HepG2 (cell line): ENCODE results near the gene BCAS4. TPM values are rescaled to one million over a fixed set of nuclear protein-coding genes. Genes with fewer than 3 reads are reported as not detected.
A peak's percentile ranks its signal among the peaks of the same experiment; 100 is the strongest.

ENCODE experiments used
- BCLAF1 ChIP-seq: fragments of 450-650 bp; IDR thresholded peaks from 2 replicates; pipeline ENCODE4 v1.6.1; 2017; ENCODE audit warnings: mild to moderate bottlenecking
- CENPBD1 ChIP-seq: sonication (generic); formaldehyde crosslinking; IDR thresholded peaks from 2 replicates; pipeline ENCODE4 v1.8.0; 2022; ENCODE audit warnings: missing genetic modification reagents, low read depth, mild to moderate bottlenecking, borderline replicate concordance
- CENPT ChIP-seq: sonication (generic); formaldehyde crosslinking; IDR thresholded peaks from 2 replicates; pipeline ENCODE4 v1.8.0; 2022; ENCODE audit warnings: low read depth, mild to moderate bottlenecking, moderate library complexity, missing genetic modification reagents
- CREM ChIP-seq, 2 experiments: sonication (generic) in 1 of 2; formaldehyde crosslinking in 1 of 2; IDR thresholded peaks; 2 replicates each; pipeline versions ENCODE4 v1.4.0 to v1.6.1; 2016 to 2020; ENCODE audit warnings: antibody characterized with exemption in 1 of 2, mild to moderate bottlenecking in 1 of 2, missing genetic modification reagents in 1 of 2
- DR1 ChIP-seq: sonication (generic); formaldehyde crosslinking; IDR thresholded peaks from 2 replicates; pipeline ENCODE4 v1.8.0; 2021; ENCODE audit warnings: mild to moderate bottlenecking, missing genetic modification reagents, inconsistent platforms
- FOXK1 ChIP-seq: sonication (generic); formaldehyde crosslinking; IDR thresholded peaks from 2 replicates; pipeline ENCODE4 v1.4.0; 2020; ENCODE audit warnings: low read depth, missing genetic modification reagents, borderline replicate concordance
- HMG20A ChIP-seq: IDR thresholded peaks from 2 replicates; pipeline ENCODE4 v1.6.1; 2016; ENCODE audit warnings: borderline replicate concordance
- KLF6 ChIP-seq: IDR thresholded peaks from 2 replicates; pipeline ENCODE4 v1.8.0; 2016; ENCODE audit warnings: missing biosample characterization, missing genetic modification reagents
- MAX ChIP-seq: IDR thresholded peaks from 2 replicates; pipeline ENCODE4 v1.6.1; 2012; ENCODE audit warnings: inconsistent platforms
- MXD4 ChIP-seq: IDR thresholded peaks from 2 replicates; pipeline ENCODE4 v1.6.1; 2016; ENCODE audit warnings: mild to moderate bottlenecking, missing biosample characterization, missing genetic modification reagents
- SMAD1 ChIP-seq: sonication (generic); formaldehyde crosslinking; IDR thresholded peaks from 2 replicates; pipeline ENCODE4 v1.4.0; 2020; ENCODE audit warnings: missing genetic modification reagents, low read depth, mild to moderate bottlenecking, borderline replicate concordance
- SRF ChIP-seq: IDR thresholded peaks from 2 replicates; pipeline ENCODE4 v1.6.1; 2011; ENCODE audit warnings: mild to moderate bottlenecking, low read depth, low read length, moderate library complexity
- SYNCRIP ChIP-seq: fragments of 200-400 bp; formaldehyde crosslinking; IDR thresholded peaks from 2 replicates; pipeline ENCODE4 v1.6.1; 2018; ENCODE audit warnings: mild to moderate bottlenecking, low read depth, low read length; ENCODE audit not compliant: insufficient read depth
- ZC3H4 ChIP-seq: sonication (generic); formaldehyde crosslinking; IDR thresholded peaks from 2 replicates; pipeline ENCODE4 v1.4.0; 2020; ENCODE audit warnings: missing genetic modification reagents, borderline replicate concordance
- ZFP1 ChIP-seq: IDR thresholded peaks from 2 replicates; pipeline ENCODE4 v1.6.1; 2016
- ZNF180 ChIP-seq: sonication (generic); formaldehyde crosslinking; IDR thresholded peaks from 2 replicates; pipeline ENCODE4 v1.4.0; 2020; ENCODE audit warnings: low read depth, missing genetic modification reagents, borderline replicate concordance
- ZNF20 ChIP-seq: sonication (generic); formaldehyde crosslinking; IDR thresholded peaks from 2 replicates; pipeline ENCODE4 v1.4.0; 2020; ENCODE audit warnings: mild to moderate bottlenecking, moderate library complexity, missing genetic modification reagents
- ZNF205 ChIP-seq: IDR thresholded peaks from 2 replicates; pipeline ENCODE4 v1.6.1; 2018; ENCODE audit warnings: missing biosample characterization, missing genetic modification reagents
- ZNF224 ChIP-seq: sonication (generic); formaldehyde crosslinking; IDR thresholded peaks from 2 replicates; pipeline ENCODE4 v1.5.0; 2020; ENCODE audit warnings: mild to moderate bottlenecking, missing genetic modification reagents
- ZNF232 ChIP-seq: sonication (generic); formaldehyde crosslinking; IDR thresholded peaks from 2 replicates; pipeline ENCODE4 v1.4.0; 2020; ENCODE audit warnings: missing genetic modification reagents, borderline replicate concordance
- ZNF503 ChIP-seq: sonication (generic); formaldehyde crosslinking; IDR thresholded peaks from 2 replicates; pipeline ENCODE4 v1.4.0; 2020; ENCODE audit warnings: missing genetic modification reagents
- ZNF549 ChIP-seq: sonication (generic); formaldehyde crosslinking; IDR thresholded peaks from 2 replicates; pipeline ENCODE4 v1.5.0; 2020; ENCODE audit warnings: missing genetic modification reagents
- ZNF775 ChIP-seq: sonication (generic); formaldehyde crosslinking; IDR thresholded peaks from 2 replicates; pipeline ENCODE4 v1.4.0; 2020; ENCODE audit warnings: missing genetic modification reagents, mild to moderate bottlenecking, moderate library complexity, borderline replicate concordance
- ZNF850 ChIP-seq: sonication (generic); formaldehyde crosslinking; conservative IDR thresholded peaks from 2 replicates; pipeline ENCODE4 v1.9.0; 2021; ENCODE audit warnings: mild to moderate bottlenecking, missing genetic modification reagents
- polyA plus RNA-seq, 8 experiments: library from polyadenylated mRNA; depleted of rRNA in 3 of 8; stranded (reverse) in 7 of 8; unstranded in 1 of 8; fragments of >200 nt; fragmentation: Illumina TruSeq in 4 of 8; extraction: Trizol in 4 of 8; gene quantifications; 2 replicates each; pipeline versions ENCODE4 v1.2.1 to v1.2.3, GENCODE V29; 2011 to 2016; ENCODE audit warnings: low read depth in 4 of 8, missing spikeins in 1 of 8, mixed read lengths in 1 of 8; ENCODE audit not compliant: insufficient read depth in 1 of 8
- total RNA-seq, 5 experiments: library from RNA; depleted of rRNA; stranded (reverse); fragments of >200 nt; fragmentation: Illumina TruSeq; extraction: Trizol; gene quantifications; 2 replicates each; pipeline ENCODE4 v1.2.3, GENCODE V29; 2016; ENCODE audit warnings: low read depth in 1 of 5

Gene BCAS4
- total and polyA plus RNA-seq, 2 of the 13 experiments (the other 11 are each of a cell fraction or from before 2014, with no cell fraction given) = 7.2 to 8.0 TPM

- no peak for TF ChIP-seq ZNF503
- TF ChIP-seq SRF = no peak
- no peak for TF ChIP-seq FOXK1 (CRISPR knock-in tag)
- no peak for TF ChIP-seq ZNF20 (CRISPR knock-in tag)
- TF ChIP-seq SMAD1 (CRISPR knock-in tag) = 0 out of 2 replicates have a peak, but pooled peaks have one; percentile 27
- no peak for TF ChIP-seq BCLAF1
- peak; percentile 75 for TF ChIP-seq HMG20A (CRISPR knock-in tag)
- no peak; the same call in 1 of the 2 replicates for TF ChIP-seq ZNF205 (CRISPR knock-in tag)
- no peak for TF ChIP-seq ZNF232
- TF ChIP-seq KLF6 (CRISPR knock-in tag) = no peak
- 0 out of 2 replicates have a peak, but pooled peaks have one; percentile 15 for TF ChIP-seq MAX
- no peak for TF ChIP-seq ZNF775 (CRISPR knock-in tag)
- TF ChIP-seq ZNF180 (CRISPR knock-in tag) = no peak
- TF ChIP-seq ZFP1 (CRISPR knock-in tag) = no peak
- TF ChIP-seq CENPBD1 (CRISPR knock-in tag) = no peak
- TF ChIP-seq CREM (IDR thresholded peaks at IDR 0.05) = no peak
- no peak for TF ChIP-seq CREM (CRISPR knock-in tag; IDR thresholded peaks at IDR 0.05)
- TF ChIP-seq SYNCRIP = no peak
- TF ChIP-seq ZNF224 (CRISPR knock-in tag) = no peak
- no peak for TF ChIP-seq ZNF850 (CRISPR knock-in tag)
- no peak for TF ChIP-seq ZNF549 (CRISPR knock-in tag)
- no peak for TF ChIP-seq DR1 (CRISPR knock-in tag)
- TF ChIP-seq CENPT (CRISPR knock-in tag) = no peak
- TF ChIP-seq MXD4 (CRISPR knock-in tag) = 0 out of 2 replicates have a peak, but pooled peaks have one; percentile 47
- no peak for TF ChIP-seq ZC3H4 (CRISPR knock-in tag)
Measured at GRCh38 chr20:50855498-50856474, 60.9 kb downstream of the BCAS4 start (continued).
